ENCODE data around the gene PPP1R14D. TPM values are rescaled to one million over a fixed set of nuclear protein-coding genes. Genes with fewer than 3 reads are reported as not detected.

PPP1R14D gene
- total RNA-seq, 4 donors from 2014 or later = 0.51 TPM; not detected in 3

DNA sequence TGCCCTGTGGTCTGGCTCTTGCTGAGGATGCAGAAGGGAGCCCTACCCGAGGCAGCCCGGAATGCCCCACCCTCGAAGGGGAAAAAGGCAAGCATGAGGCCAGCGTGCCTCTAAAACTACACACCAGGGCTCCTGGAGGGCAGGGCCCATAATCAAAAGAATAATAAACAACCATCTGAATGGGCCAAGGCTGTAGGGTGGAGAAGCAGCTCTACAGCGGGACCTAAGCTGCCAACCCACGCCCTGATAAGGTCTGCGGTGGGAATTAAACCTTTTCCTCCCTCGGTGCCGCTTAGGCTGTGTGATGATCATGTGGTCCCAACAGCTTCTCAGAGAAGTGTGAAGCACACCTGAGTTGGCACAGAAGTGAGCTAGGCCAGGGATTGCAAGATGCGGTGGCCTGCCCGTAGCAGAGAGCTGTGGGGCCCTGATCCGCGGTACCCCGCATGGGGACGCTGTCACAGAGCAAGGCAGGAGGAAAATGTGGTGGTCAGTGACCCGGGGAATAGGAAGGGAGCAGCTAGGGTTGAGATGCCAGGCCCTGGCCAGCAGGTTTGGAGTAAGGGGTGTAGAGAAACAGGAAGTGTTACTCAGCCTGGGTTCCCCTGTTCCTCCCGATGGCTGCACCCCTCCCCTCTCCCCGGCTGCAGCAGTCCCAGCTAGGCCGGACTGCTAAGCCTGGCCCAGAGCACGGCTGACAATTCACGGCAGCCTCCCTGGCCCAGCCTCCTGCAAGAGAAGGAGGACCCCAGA lies 59.8 kb downstream of the PPP1R14D start:
- Histone ChIP-seq H3K4me3 (no peak overlapping the region), H3K4me1 (peaks cover 14 to 17% of the 10 kb centered on the region in 2 donors), H3K36me3 (peaks cover 0 to 27% of the 10 kb centered on the region in 2 donors), H3K27ac (peak overlapping the region in 1 of 4 donors; percentile 47), H3K27me3 (no peaks in the 10 kb centered on the region), H3K9me3 (no peaks in the 10 kb centered on the region)
- in situ Hi-C loops (cut with MboI; ENCODE audit: low sequenced_read_pairs in 4 of 4) = no loop called here
- TF ChIP-seq POLR2A (IDR thresholded peaks at IDR 0.05) = no peak
- DNase-seq (no peak), ATAC-seq (no peak)
- intact Hi-C loops (cut with DNase I; ENCODE audit: low total_unique reads) = loop anchor here (10.0 kb wide), 1 partner anchor 346 kb away; the partner anchor contains the start of gene INO80

DNA sequence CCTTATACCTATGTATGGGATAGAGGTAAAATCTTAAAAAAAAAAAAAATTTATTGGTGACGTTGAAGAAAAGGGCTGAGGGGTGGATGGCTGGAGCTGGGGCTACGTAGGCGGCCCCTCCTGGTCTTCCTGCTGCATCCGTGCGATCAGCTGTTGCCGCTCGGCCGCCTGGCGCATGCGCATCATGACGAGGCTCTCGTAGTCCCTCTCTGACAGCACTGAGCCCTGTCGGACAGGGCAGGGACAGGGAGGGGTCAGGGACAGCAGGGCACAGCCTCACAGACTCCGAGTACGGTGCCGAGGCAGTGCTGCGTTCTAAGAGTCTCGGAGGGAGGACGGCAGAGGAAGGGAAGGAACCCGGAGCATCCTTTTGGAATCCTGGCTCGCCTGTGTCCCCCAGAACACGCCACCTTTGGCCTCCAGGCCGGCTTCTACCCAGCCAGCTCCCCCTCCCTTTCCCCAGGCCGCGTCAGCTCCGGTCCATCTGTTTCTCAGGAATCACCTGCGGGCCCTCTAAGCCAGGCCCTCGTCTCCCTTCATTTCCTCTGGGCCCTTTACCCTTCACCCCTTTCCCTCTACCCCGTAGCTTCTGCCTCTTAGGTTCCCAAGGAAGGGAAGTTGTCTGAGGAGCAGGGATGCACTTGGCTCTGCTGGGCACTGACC lies 60.5 kb downstream of the PPP1R14D start:
- in situ Hi-C loops (cut with MboI; ENCODE audit: low sequenced_read_pairs in 4 of 4) (no loop called here), intact Hi-C loops (cut with DNase I; ENCODE audit: low total_unique reads) (loop anchor here (10.0 kb wide), 1 partner anchor 347 kb away; the partner anchor contains the start of gene INO80)
- no peaks in the 10 kb centered on the region for H3K27me3 ChIP-seq
- no peak for DNase-seq
- H3K27ac ChIP-seq = no peak overlapping the region
- no peak for TF ChIP-seq POLR2A (IDR thresholded peaks at IDR 0.05)
- TF ChIP-seq, protein P1, sequence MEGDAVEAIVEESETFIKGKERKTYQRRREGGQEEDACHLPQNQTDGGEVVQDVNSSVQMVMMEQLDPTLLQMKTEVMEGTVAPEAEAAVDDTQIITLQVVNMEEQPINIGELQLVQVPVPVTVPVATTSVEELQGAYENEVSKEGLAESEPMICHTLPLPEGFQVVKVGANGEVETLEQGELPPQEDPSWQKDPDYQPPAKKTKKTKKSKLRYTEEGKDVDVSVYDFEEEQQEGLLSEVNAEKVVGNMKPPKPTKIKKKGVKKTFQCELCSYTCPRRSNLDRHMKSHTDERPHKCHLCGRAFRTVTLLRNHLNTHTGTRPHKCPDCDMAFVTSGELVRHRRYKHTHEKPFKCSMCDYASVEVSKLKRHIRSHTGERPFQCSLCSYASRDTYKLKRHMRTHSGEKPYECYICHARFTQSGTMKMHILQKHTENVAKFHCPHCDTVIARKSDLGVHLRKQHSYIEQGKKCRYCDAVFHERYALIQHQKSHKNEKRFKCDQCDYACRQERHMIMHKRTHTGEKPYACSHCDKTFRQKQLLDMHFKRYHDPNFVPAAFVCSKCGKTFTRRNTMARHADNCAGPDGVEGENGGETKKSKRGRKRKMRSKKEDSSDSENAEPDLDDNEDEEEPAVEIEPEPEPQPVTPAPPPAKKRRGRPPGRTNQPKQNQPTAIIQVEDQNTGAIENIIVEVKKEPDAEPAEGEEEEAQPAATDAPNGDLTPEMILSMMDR (IDR thresholded peaks at IDR 0.05 in 4 of 5, conservative IDR thresholded peaks at IDR 0.05 in 1 of 5) = no peak
- H3K9me3 ChIP-seq = no peaks in the 10 kb centered on the region
- H3K36me3 ChIP-seq = peaks cover 0 to 19% of the 10 kb centered on the region in 2 donors
- peaks cover 21 to 24% of the 10 kb centered on the region in 2 donors for H3K4me1 ChIP-seq
- H3K4me3 ChIP-seq = no peak overlapping the region
- ATAC-seq = no peak

DNA sequence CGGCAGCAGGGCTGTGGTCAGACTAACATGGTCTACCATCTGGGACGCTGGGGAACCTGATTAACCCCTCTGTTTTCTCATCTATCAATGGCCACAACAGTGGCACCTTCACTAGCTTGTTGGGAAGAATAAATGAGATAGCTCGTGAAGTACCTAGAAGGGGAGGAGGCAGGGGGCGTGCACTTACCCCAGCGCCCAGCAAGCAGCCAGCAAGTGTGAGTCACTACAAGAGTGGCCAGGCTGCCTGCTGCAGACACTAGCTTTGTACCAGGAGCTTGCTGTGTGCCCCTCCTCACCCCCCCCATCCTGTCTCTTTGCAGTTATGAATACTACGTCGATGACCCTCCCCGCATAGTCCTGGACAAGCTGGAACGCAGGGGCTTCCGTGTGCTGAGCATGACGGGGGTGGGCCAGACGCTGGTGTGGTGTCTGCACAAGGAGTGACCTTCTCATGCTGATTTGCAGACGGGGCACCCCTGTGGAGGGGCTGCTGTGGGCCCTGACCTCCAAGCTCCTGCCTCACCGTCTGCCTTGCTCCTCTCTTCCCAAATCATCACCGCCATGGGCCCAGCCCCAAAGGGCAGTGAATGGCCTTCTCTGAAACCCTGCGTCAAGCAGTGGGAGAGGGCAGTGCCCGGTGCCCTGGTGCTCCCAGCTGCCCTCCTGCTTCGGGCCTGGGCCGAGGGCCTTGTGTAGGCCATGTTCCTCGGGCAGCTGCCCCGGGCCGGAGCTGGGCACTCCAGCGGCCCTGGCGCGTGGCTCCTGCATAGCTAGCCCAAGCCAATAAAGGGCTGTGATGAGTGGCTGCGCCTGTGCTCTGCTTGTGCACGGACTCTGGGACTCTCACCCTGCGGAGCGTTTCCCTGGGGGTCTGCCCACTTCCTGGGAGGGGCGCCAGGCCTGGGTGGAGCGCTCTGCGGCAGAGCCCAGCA lies 61.3 kb downstream of the PPP1R14D start:
- ATAC-seq = no peak
- Histone ChIP-seq H3K27ac (no peak overlapping the region), H3K27me3 (no peaks in the 10 kb centered on the region), H3K9me3 (no peaks in the 10 kb centered on the region), H3K4me1 (peaks cover 21 to 28% of the 10 kb centered on the region in 2 donors), H3K36me3 (peaks cover 0 to 12% of the 10 kb centered on the region in 2 donors), H3K4me3 (no peak overlapping the region)
- intact Hi-C loops (cut with DNase I; ENCODE audit: low total_unique reads) (loop anchor here (10.0 kb wide), 1 partner anchor 348 kb away; the partner anchor contains the start of gene INO80), in situ Hi-C loops (cut with MboI; ENCODE audit: low sequenced_read_pairs in 4 of 4) (no loop called here)
- DNase-seq = no peak
- TF ChIP-seq POLR2A (IDR thresholded peaks at IDR 0.05) = no peak
- TF ChIP-seq, protein P1 (IDR thresholded peaks at IDR 0.05 in 4 of 5, conservative IDR thresholded peaks at IDR 0.05 in 1 of 5) = no peak

DNA sequence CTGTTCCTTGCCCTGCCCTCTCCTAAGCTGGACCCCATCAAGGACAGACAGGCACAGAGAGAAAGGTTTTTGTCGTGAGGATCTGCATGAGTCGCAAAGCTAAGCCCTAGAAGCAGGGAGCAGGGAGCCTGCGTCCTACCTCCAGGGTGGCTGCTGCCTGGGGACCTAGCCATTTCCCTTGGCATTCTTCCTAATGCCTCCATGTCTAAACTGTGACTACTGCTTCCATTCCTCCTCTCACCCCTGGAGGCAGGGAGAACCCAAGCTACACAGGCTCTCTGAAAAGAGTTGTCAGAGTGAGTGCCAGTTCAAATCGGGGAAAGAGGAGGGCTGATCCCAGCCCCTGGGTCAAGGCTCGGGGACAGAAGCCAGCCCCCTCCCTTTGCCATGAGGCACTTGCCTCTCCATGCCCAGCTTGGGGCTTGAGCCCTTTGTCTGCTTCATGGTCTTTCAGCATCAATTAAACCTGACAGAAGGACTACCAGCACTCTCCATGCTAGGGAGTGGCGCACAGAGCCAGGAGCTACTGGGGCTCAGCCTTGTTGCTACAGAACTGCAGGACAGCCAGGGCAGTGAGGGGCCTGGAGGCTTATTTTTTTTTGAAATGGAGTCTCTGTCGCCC lies 62.2 kb downstream of the PPP1R14D start:
- intact Hi-C loops (cut with DNase I; ENCODE audit: low total_unique reads) (loop anchor here (10.0 kb wide), 1 partner anchor 348 kb away; the partner anchor contains the start of gene INO80), in situ Hi-C loops (cut with MboI; ENCODE audit: low sequenced_read_pairs in 4 of 4) (no loop called here)
- no peaks in the 10 kb centered on the region for H3K27me3 ChIP-seq
- DNase-seq (no peak), ATAC-seq (no peak)
- H3K4me3 ChIP-seq = no peak overlapping the region
- TF ChIP-seq, protein P1 (IDR thresholded peaks at IDR 0.05 in 4 of 5, conservative IDR thresholded peaks at IDR 0.05 in 1 of 5) = no peak
- TF ChIP-seq POLR2A (IDR thresholded peaks at IDR 0.05) = no peak
- H3K36me3 ChIP-seq = peaks cover 0 to 8% of the 10 kb centered on the region in 2 donors
- H3K27ac ChIP-seq = peak overlapping the region in 2 of 4 donors; percentile 81 to 82
- H3K4me1 ChIP-seq = peaks cover 21 to 28% of the 10 kb centered on the region in 2 donors
- no peaks in the 10 kb centered on the region for H3K9me3 ChIP-seq

Other genes with a start within 250 kb of the PPP1R14D start
- gene KNL1, start 234.5 kb downstream of the PPP1R14D start, total RNA-seq = under 1 TPM in 3 of 4 donors, not detected in 1; 0.10 to 0.33 (median 0.33) TPM
- under 1 TPM in 3 of 4 donors, not detected in 1; 0.56 to 0.75 (median 0.60) TPM for gene RAD51, start 133.5 kb downstream of the PPP1R14D start, total RNA-seq
- gene RMDN3, start 73.5 kb downstream of the PPP1R14D start, total RNA-seq = 10 to 100 TPM; 12.7 to 55.3 (median 19.6) TPM
- gene GCHFR, start 64.6 kb downstream of the PPP1R14D start, total RNA-seq = 10 to 100 TPM in 3 of 4 donors, under 1 TPM in 1; 0.49 to 16.9 (median 14.4) TPM
- under 1 TPM in 2 of 4 donors, not detected in 2; 0.09 to 0.49 TPM for gene C15orf62, start 58.7 kb downstream of the PPP1R14D start, total RNA-seq
- gene ZFYVE19, start 21.6 kb downstream of the PPP1R14D start, total RNA-seq = 10 to 100 TPM; 11.4 to 18.9 (median 14.7) TPM
- 10 to 100 TPM in 2 of 4 donors, 1 to 10 TPM in 2; 5.3 to 25.0 (median 11.4) TPM for gene DNAJC17, start 21.2 kb downstream of the PPP1R14D start, total RNA-seq
- 1 to 10 TPM in 2 of 4 donors, under 1 TPM in 1, not detected in 1; 0.42 to 5.0 (median 1.0) TPM for gene SPINT1, start 15.3 kb upstream of the PPP1R14D start, total RNA-seq
- not detected for gene RHOV, start 45.5 kb upstream of the PPP1R14D start, total RNA-seq
- gene VPS18, start 65.7 kb upstream of the PPP1R14D start, total RNA-seq = 10 to 100 TPM; 18.5 to 26.1 (median 19.3) TPM
- 10 to 100 TPM in 2 of 4 donors, 1 to 10 TPM in 2; 5.9 to 15.7 (median 8.9) TPM for gene DLL4, start 100.6 kb upstream of the PPP1R14D start, total RNA-seq
- gene CHAC1, start 124.8 kb upstream of the PPP1R14D start, total RNA-seq = 100 to 1,000 TPM in 3 of 4 donors, 10 to 100 TPM in 1; 93.4 to 320 (median 139) TPM

Measured in gastrocnemius medialis (tissue), 4 donors.